Measurements from ENCODE around the gene CERK.
"Not testable (repeated sequence)": the region's sequence is repeated elsewhere in the genome, so short reads cannot be mapped to it uniquely, and the experiment has no call there.

Gene CERK

GRCh38 chr22:46650078-46650810, 87.8 kb downstream of the CERK start:
- Histone ChIP-seq H3K27me3 (replicated peaks; ENCODE audit: control insufficient read depth, insufficient read depth, low read length) (no peaks in the 10 kb centered on the region), H3K4me3 (replicated peaks; ENCODE audit: low read depth, low read length) (no peak overlapping the region), H3K36me3 (ENCODE audit: control insufficient read depth, insufficient read depth, low read length) (no peaks in the 10 kb centered on the region)
- DNase-seq (ENCODE audit: extremely low read depth, insufficient read length), result no peak
- TF ChIP-seq, protein P1, sequence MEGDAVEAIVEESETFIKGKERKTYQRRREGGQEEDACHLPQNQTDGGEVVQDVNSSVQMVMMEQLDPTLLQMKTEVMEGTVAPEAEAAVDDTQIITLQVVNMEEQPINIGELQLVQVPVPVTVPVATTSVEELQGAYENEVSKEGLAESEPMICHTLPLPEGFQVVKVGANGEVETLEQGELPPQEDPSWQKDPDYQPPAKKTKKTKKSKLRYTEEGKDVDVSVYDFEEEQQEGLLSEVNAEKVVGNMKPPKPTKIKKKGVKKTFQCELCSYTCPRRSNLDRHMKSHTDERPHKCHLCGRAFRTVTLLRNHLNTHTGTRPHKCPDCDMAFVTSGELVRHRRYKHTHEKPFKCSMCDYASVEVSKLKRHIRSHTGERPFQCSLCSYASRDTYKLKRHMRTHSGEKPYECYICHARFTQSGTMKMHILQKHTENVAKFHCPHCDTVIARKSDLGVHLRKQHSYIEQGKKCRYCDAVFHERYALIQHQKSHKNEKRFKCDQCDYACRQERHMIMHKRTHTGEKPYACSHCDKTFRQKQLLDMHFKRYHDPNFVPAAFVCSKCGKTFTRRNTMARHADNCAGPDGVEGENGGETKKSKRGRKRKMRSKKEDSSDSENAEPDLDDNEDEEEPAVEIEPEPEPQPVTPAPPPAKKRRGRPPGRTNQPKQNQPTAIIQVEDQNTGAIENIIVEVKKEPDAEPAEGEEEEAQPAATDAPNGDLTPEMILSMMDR (IDR thresholded peaks at IDR 0.05; ENCODE audit: insufficient read depth, low read length, poor library complexity, severe bottlenecking), result no peak

- Histone ChIP-seq H3K36me3 (ENCODE audit: control insufficient read depth, insufficient read depth, low read length) (no peaks in the 10 kb centered on the region), H3K4me3 (replicated peaks; ENCODE audit: low read depth, low read length) (no peak overlapping the region), H3K27me3 (replicated peaks; ENCODE audit: control insufficient read depth, insufficient read depth, low read length) (no peaks in the 10 kb centered on the region)
- TF ChIP-seq, protein P1 (IDR thresholded peaks at IDR 0.05; ENCODE audit: insufficient read depth, low read length, poor library complexity, severe bottlenecking), result no peak
- no peak for DNase-seq (ENCODE audit: extremely low read depth, insufficient read length)
Observed at GRCh38 chr22:46649141-46650077, 88.6 kb downstream of the CERK start.

DNA sequence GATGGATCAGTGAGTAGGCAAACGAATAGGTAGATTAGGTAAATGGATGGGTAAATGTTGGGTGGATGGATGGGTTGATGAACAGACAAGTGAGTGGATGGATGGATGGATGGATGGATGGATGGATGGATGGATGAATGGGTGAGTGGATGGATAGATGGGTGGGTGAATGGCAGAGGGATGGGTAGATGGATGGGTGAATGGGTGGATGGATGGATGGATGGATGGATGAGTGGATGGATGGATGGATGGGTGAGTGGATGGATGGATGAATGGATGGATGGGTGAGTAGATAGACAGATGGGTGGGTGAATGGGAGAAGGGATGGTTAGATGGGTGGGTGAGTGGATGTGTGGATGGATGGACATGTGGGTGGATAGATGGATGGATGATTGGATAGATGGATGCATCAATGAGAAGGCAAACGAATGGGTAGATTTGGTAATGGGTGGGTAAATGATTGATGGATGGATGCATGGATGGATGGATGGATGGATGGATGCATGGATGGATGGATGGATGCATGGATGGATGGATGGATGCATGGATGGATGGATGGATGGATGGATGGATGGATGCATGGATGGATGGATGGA, 89.7 kb downstream of the CERK start:
- not testable (repeated sequence) for DNase-seq (ENCODE audit: extremely low read depth, insufficient read length); H3K27me3 ChIP-seq (replicated peaks; ENCODE audit: control insufficient read depth, insufficient read depth, low read length); H3K4me3 ChIP-seq (replicated peaks; ENCODE audit: low read depth, low read length); H3K36me3 ChIP-seq (ENCODE audit: control insufficient read depth, insufficient read depth, low read length)

- no peak for DNase-seq (ENCODE audit: extremely low read depth, insufficient read length)
- no peaks in the 10 kb centered on the region for H3K36me3 ChIP-seq (ENCODE audit: control insufficient read depth, insufficient read depth, low read length)
- TF ChIP-seq, protein P1 (IDR thresholded peaks at IDR 0.05; ENCODE audit: insufficient read depth, low read length, poor library complexity, severe bottlenecking), result no peak
- no peaks in the 10 kb centered on the region for H3K27me3 ChIP-seq (replicated peaks; ENCODE audit: control insufficient read depth, insufficient read depth, low read length)
- H3K4me3 ChIP-seq (replicated peaks; ENCODE audit: low read depth, low read length), result no peak overlapping the region
Observed at GRCh38 chr22:46646531-46647215, 91.4 kb downstream of the CERK start.

DNA sequence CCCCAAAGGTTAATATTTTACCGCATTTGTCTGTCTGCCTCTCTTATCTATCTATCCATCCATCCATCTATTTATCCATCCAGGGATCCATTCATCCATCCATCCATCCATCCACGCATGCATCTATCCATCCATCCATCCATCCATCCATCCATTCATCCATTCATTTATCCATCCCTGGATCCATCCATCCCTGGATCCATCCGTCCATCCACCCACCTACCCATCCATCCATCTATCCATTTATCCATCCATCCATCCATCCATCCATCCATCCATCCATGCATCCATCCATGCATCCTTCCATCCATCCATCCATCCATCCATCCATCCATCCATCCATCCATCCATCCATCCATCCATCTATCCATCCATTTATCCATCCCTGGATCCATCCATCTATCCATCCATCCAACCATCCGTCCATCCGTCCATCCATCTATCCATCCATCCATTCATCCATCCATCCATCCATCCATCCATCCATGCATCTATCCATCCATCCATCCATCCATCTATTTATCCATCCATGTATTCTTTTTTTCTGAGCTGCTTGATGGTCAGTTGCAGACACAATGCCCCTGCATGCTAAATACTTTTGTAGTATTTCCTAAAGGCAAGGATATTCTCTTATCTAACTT, 95.1 kb downstream of the CERK start:
- not testable (repeated sequence) for H3K36me3 ChIP-seq (ENCODE audit: control insufficient read depth, insufficient read depth, low read length); DNase-seq (ENCODE audit: extremely low read depth, insufficient read length); H3K27me3 ChIP-seq (replicated peaks; ENCODE audit: control insufficient read depth, insufficient read depth, low read length); H3K4me3 ChIP-seq (replicated peaks; ENCODE audit: low read depth, low read length)

- no peak for DNase-seq (ENCODE audit: extremely low read depth, insufficient read length)
- Histone ChIP-seq H3K4me3 (replicated peaks; ENCODE audit: low read depth, low read length) (no peak overlapping the region), H3K27me3 (replicated peaks; ENCODE audit: control insufficient read depth, insufficient read depth, low read length) (no peaks in the 10 kb centered on the region), H3K36me3 (ENCODE audit: control insufficient read depth, insufficient read depth, low read length) (no peaks in the 10 kb centered on the region)
- TF ChIP-seq, protein P1 (IDR thresholded peaks at IDR 0.05; ENCODE audit: insufficient read depth, low read length, poor library complexity, severe bottlenecking), result no peak
Observed at GRCh38 chr22:46641811-46642266, 96.2 kb downstream of the CERK start.
